ENCODE data around the gene RASL11B.
A peak's percentile ranks its signal among the peaks of the same experiment; 100 is the strongest.

RASL11B gene

GRCh38 chr4:52877036-52877435 is 14.9 kb downstream of the RASL11B start:
- no peak for DNase-seq

- DNase-seq: no peak
Observed at GRCh38 chr4:52877694-52878093, 15.6 kb downstream of the RASL11B start.

GRCh38 chr4:52879471-52879870 is 17.4 kb downstream of the RASL11B start:
- no peak for DNase-seq

GRCh38 chr4:52880994-52881393 is 18.9 kb downstream of the RASL11B start:
- DNase-seq: no peak

- DNase-seq: no peak
Observed at GRCh38 chr4:52883183-52883621, 21.1 kb downstream of the RASL11B start.

GRCh38 chr4:52883707-52884669 is 21.9 kb downstream of the RASL11B start:
- DNase-seq: no peak

- DNase-seq: no peak
Observed at GRCh38 chr4:52884994-52885393, 22.9 kb downstream of the RASL11B start.

- no peak for DNase-seq
Observed at GRCh38 chr4:52889354-52889753, 27.2 kb downstream of the RASL11B start.

GRCh38 chr4:52889778-52890520 is 27.8 kb downstream of the RASL11B start:
- no peak for DNase-seq

GRCh38 chr4:52890521-52890791 is 28.3 kb downstream of the RASL11B start:
- DNase-seq: no peak

GRCh38 chr4:52891743-52892142 is 29.6 kb downstream of the RASL11B start:
- DNase-seq: no peak

GRCh38 chr4:52892880-52893279 is 30.8 kb downstream of the RASL11B start:
- DNase-seq: no peak

GRCh38 chr4:52894443-52894842 is 32.3 kb downstream of the RASL11B start:
- DNase-seq: no peak

GRCh38 chr4:52903273-52903672 is 41.2 kb downstream of the RASL11B start:
- DNase-seq: no peak

- no peak for DNase-seq
Observed at GRCh38 chr4:52904421-52904820, 42.3 kb downstream of the RASL11B start.

GRCh38 chr4:52907510-52907909 is 45.4 kb downstream of the RASL11B start:
- DNase-seq: no peak

GRCh38 chr4:52910115-52910514 is 48.0 kb downstream of the RASL11B start:
- no peak for DNase-seq

- peak; percentile 46 for DNase-seq
Observed at GRCh38 chr4:52911684-52912294, 49.7 kb downstream of the RASL11B start.

- DNase-seq: no peak
Observed at GRCh38 chr4:52912608-52913007, 50.5 kb downstream of the RASL11B start.

- DNase-seq: no peak
Observed at GRCh38 chr4:52914051-52914605, 52.0 kb downstream of the RASL11B start.

- no peak for DNase-seq
Observed at GRCh38 chr4:52915191-52915590, 53.1 kb downstream of the RASL11B start.

- DNase-seq: no peak
Observed at GRCh38 chr4:52915730-52916300, 53.7 kb downstream of the RASL11B start.

All from CD4-positive, alpha-beta T cell treated with Interleukin-15 for 1 hour (primary cell).